GM18526 (cell line): ENCODE results near the gene CNTN1.

ENCODE experiments used
- POLR2A ChIP-seq: IDR thresholded peaks from 3 replicates; pipeline ENCODE4 v1.6.1; 2011; ENCODE audit not compliant: insufficient read length; ENCODE audit errors: extremely low read depth

The CNTN1 gene

DNA sequence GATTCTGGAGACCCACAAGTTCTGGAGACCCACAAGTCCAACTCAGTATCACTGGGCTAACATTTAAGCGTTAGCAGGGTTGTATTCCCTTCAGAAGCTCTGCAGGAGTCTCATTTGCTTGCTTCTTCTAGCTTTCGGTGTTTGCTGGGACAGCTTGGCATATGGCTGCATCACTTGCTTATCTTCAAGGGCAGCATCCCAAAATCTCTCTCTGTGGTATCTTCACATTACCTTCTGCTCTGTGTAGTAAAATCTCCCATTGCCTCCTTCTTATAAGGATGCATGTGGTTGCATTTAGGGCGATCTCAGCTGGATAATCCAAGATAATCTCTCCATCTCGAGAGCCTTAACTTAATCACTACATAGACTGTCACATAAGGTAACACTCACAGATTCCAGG is 7.3 kb upstream of the CNTN1 start:
- no peak for TF ChIP-seq POLR2A

DNA sequence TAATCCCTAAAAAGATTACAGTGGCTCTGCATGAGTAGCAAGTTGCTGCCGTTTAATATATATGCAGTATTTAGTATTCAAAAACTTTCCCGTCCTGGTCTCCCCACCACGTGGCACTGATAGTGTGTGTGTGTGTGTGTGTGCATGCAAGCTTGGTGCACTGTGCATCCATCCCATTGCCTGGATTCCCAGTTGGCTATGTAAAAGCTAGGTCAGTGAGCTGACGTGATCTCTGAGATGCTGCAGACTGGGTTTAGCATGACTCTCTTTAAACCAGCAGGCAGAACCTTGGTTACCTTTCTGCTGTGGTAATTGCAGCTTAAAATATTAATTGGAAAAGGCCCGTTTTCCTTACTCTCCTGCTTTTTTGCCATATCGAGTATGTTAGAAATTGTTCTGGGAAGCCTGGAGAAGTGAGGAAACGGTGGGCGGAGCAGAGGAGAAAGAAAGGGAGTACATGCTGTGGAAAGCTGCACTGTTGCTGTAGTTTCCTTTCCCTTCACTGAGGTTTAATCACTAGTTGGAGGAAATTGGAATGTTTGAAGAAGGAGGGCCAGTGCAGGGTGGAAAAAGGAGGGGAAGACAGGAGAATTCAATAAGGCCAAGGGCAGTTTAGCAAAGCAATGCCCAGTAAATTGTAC is 4.0 kb upstream of the CNTN1 start:
- no peak for TF ChIP-seq POLR2A

DNA sequence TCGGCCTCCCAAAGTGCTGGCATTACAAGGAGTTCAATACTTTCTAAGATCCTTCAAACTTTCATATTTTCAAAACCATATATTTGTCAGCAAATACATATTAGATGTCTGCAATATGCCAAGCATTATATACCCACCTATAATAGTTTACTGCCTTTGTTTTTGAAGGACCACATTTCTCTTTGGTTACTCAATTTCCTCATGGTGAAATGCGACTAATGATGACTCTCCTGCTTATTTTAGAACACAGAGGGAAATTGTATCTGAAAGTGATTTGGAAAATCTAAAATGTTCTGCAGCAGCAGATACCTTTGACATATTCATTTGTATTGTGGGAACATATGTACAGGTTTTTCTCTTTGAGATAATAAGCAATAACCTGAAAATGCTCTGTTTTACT is 2.7 kb upstream of the CNTN1 start:
- no peak for TF ChIP-seq POLR2A

DNA sequence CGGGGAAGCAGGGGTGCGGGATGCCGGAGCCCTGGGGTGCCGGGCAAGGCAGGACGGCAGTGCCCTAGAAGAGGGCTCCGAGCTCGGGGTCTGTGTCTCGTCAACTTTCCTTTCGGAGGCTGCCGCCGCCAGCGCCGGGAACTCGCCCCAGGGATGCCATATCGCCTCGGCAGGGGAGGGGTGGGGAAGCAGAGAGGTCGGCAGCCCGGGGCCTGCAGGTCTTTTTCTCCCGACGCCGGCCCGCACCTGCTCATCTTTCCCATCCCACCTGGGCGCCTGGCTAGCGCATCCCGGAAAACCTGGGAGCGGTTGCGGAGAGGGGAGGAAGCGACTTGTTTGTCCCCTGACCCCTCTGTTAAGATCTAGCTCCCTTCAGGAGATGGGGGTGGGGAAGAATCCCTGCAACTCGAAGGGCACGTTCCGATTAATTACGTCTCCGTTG is 547 bp downstream of the CNTN1 start:
- no peak for TF ChIP-seq POLR2A

DNA sequence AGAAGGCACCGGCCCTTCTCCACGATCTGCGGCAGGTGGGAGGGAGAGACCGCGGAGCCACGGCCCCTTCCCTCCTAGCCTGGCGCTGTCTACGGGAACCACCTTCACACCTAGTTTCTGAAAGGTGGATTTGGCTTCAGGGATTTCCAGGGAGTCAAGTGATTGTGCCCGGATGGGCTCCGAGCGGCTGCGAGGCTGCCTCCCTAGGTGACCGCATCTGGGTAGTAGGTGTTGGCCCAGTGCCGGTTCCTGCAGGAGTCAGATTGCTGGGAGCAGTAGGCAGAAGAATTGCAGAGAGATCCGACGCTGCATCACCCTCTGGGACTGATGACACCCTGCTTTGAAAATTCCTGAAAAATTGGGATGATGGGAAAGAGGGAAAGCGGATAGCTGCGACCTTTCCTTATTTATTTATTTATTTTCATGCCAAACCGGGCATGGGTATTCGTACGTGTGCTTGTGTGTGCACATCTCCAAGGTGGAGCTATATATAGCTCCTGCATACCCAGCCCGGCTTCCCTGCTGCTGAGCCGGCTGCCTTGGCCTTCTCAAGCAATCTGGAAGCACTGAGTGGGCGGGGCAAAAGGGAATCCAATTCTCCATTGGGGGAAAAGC is 1.1 kb downstream of the CNTN1 start:
- no peak for TF ChIP-seq POLR2A

DNA sequence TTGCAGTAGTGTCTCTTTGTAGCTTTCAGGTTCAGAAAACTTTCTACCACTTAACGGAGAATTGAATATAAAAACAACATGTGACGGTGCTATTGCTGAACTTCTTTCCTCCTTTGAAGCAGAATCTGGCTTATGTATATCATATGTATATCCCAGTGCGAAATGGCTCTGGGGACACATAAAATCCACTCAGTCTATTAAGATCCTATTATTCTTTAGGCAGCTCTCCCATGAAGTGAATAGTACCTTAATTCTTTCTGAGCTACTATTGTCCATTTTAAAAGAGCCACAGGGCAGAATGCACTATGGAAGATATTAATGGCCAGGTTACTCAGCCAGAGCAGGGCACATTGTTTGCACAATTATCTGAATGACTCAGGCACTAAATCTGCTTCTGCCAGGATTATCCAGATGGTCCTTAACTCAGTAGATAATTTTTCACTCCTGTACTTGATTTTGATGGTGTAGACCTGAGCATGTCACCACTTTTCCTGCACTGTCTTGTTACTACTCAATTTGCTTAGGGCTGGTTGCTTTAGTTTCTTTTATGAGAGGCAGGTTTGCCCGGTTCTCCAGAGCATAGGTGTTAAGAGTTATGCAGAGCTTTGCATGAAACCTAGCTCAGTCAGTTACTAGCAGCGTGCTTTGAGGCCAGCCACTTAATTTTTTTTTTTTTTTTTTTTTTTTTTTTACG is 5.5 kb downstream of the CNTN1 start:
- TF ChIP-seq POLR2A, result no peak

DNA sequence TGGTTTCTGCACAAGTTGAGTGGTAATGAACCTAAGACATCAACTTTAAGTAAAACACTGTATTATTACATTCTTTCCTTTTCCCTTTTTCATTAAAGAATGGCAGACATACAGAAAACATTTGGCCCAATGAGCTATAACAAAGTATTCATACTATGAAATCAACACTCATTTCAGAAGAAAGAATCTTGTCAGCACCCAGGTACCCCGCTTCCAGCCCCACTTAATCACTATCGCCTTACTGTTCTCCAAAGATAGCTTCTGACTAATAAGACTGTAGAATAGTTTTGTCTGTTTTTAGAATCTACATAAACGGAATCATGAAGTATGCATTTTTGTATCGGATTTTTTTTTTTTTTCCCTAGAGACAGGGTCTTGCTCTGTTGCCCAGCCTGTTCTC is 9.5 kb downstream of the CNTN1 start:
- no peak for TF ChIP-seq POLR2A

DNA sequence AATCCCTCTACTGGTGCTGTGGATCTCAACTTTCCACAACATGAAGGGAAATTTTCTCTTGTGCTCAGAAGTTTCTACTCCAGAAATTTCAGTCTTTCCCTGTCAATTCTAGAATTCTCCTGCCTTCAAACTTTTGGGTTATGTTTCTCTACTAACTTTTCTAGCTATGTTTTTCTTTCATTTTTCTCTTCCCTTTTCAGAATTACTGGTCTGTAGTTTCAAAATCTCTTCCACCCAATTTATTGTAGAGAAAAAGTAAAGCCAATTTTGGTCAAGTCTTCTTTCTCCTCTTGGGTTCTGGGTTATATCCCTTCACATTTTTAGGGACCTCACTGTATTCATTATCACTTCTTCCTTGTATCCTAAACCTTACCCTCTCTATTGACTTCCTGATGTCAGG is 18.9 kb downstream of the CNTN1 start:
- no peak for TF ChIP-seq POLR2A

DNA sequence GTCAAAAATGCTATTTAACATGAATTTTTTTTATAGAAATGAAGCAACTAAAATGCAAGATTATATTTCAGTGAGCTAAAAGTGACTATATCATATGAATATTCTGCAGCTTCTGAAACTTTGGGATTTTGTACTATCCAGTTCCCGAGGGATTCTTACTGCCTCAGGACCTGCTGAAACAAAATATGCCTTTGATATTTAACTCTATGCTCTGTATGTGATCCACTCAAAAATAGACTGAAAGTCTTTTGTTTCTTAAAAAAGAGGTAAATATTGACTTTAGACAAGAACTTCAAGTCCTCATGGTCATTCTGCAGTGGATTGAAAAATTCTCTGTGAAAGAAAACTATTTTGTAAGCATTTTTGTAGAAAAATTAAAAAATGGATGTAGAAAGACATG is 22.4 kb downstream of the CNTN1 start:
- no peak for TF ChIP-seq POLR2A

DNA sequence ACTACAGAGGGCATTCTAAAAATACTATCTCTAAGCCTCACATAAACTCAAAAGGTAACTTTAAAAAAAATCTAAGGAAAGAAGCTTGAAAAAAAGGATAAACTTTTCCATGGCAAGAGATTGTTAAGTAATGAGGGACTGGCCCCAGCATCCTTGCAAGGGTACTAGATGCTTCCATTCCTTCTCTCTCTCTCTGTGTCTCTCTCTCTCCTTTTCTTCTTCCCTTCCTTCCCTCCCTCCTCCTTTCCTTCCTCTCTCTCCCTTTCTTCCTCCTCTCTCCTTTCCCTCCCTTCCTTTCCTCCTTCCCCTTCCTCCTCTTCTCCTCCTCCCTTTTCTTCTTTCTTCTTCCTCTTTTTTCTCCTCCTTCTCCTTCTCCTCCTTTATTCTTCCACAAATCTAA is 23.8 kb downstream of the CNTN1 start:
- no peak for TF ChIP-seq POLR2A

DNA sequence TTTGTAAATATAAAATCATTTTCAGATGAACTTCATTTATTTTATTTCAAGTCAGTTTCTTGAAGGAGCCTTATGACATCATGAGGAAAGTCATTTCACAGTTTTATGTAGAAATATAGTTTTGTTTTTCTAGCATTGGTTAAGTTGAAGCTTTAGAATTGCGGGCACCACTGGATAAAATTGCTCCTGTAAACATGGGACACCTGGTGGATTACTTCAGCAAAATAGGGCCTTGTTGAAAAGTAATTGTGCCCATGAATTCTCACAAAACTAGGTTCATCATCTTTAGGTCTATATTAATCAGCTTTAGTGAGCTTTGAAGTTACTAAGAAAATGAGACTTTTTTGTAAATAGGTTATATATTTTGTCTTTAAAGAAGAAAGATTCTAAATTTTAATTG is 25.3 kb downstream of the CNTN1 start:
- no peak for TF ChIP-seq POLR2A

DNA sequence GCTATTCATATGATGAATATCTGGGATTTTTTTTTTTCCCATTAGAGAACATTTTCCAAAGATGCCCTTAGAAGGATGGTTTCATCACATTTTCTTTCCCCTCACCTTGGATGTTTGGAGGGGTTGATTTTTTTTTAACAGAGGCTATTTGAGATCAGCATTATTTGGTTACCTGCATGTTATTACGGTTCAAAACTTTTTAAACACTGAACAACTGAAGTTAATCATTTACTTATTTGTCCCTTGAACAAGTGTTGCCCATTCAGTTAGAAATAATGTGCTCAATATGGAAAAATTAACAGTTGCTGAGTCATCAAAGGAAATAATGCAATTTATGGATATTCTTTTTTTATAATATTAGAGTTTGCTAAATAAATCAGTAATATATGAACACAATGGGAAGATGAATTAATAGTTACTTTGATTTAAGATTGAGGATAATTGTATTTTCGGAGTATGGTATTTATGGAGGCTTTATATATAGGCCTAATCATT is 26.7 kb downstream of the CNTN1 start:
- no peak for TF ChIP-seq POLR2A

DNA sequence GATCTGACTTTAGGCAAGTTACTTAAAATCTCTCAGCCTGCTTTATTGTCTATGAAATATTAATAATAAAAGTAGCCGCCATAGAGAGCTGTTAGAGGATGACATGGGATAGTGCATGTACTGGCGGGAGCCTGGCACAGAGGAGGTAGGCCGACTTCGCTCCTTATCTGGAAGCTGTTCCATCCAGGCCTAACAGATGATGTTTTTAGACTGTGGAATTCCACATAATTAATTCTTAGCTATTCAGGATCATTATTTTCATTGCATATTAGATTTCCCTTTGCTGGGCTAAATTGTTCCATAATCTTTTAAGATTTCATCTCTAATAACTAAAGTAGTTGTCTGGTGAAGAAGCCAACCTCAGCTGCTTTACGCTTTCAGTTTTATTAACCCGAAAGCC is 30.8 kb downstream of the CNTN1 start:
- no peak for TF ChIP-seq POLR2A

DNA sequence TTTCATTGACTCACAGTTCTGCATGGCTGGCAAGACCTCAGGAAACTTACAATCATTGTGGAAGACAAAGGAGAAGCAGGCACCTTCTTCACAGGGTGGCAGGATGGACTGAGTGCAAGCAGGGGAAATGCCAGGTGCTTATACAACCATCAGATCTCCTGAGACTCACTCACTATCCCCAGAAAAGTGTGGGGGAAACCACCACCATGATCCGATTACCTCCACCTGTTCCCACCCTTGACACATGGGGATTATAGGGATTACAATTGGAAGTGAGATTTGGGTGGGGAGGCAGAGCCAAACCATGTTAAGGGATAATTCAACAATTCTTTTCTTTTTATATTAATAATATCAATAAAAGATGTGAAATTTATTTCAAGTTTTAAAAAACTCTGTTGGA is 34.1 kb downstream of the CNTN1 start:
- TF ChIP-seq POLR2A, result no peak

DNA sequence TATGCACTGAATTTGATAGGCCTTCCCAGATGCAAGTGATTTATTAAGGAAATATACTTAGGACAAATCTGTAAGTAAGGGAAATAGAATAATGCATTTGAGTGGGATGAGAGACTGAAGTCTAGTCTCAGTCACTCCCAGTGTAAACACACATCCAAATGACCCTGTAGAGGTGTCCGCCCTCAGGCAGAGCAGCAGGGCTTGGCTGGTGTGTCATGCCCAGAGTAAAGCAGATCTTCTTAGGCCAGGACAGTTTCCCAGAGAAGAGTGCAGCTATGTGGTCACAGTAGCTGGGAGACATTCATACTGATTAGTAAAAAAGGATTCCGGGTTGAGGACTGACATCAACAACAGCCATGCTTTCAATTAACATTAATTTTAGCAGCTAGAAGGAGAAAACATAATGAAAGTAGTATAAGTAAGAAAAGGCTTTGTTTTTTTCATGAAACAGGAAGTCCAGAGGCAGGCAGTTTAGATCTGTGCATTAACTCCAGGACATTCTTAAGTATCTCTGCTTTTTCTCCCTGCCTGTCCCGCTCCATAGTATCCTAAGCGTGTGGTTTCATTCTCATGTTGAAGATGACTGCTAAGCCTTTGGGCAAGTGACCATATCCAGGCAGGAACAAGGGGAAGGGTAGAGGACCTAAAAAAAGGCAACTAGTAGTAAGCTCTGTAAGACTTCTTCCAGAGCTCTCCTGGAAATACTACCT is 35.7 kb downstream of the CNTN1 start:
- TF ChIP-seq POLR2A, result no peak

DNA sequence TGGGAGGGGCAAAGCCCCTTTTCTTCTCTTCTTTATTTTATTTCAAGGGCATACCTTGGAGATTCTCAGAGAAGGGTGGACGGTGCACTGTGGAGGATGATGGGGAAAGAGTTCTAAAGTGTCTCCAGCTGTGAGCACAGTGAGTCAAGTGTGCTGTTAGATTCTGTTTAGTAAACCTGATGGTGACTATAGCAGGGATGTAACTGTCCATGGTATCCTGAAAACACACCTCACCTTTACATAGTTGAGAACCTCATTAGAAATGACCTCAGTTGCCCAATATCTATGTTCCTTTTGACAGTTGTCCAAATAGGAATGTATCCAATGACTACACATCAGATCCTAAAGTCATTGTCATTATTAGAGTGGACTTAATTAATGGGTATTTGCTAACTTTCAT is 38.0 kb downstream of the CNTN1 start:
- no peak for TF ChIP-seq POLR2A
